H1 (cell line): ENCODE data around the gene RPS6KA5. TPM values are rescaled to one million over a fixed set of nuclear protein-coding genes. Genes with fewer than 3 reads are reported as not detected.

Experiments
- CTCF ChIA-PET: fragments of 300-600 bp; sonication (Branson Sonifier 250); formaldehyde crosslinking; loops from one replicate; lab custom pipeline; 2021; ENCODE audit not compliant: partially characterized antibody; lab: Charles Lee
- POLR2A ChIA-PET: fragments of 300-600 bp; sonication (Branson Sonifier 250); formaldehyde crosslinking; loops from one replicate; lab custom pipeline; 2021; ENCODE audit warnings: inconsistent platforms; ENCODE audit not compliant: partially characterized antibody; lab: Charles Lee
- DNase-seq, 2 experiments: peaks; one replicate each; pipeline versions ENCODE4 v3.0.0 to v3.0.0-alpha.2; 2010 to 2022; ENCODE audit warnings: low spot score in 2 of 2, low read depth in 1 of 2, mixed read lengths in 1 of 2
- FAIRE-seq: peaks from 2 replicates; lab custom pipeline; 2011; peaks lifted over from hg19 to GRCh38; lab: Jason Lieb, UNC
- H2AFZ ChIP-seq: 2 replicates; pipeline ENCODE4 v1.8.1; 2012; ENCODE audit warnings: low read length, inconsistent platforms
- H2AK5ac ChIP-seq: 2 replicates; pipeline ENCODE4 v1.6.1; 2013; ENCODE audit warnings: low read depth, low read length
- H2BK120ac ChIP-seq: replicated peaks from 2 replicates; pipeline ENCODE3; 2013; ENCODE audit warnings: low read depth, low read length, inconsistent platforms
- H2BK12ac ChIP-seq: 2 replicates; pipeline ENCODE4 v1.6.1; 2013; ENCODE audit warnings: low read depth, low read length
- H2BK15ac ChIP-seq: 2 replicates; pipeline ENCODE4 v1.6.1; 2013; ENCODE audit warnings: low read length
- H2BK20ac ChIP-seq: 2 replicates; pipeline ENCODE4 v1.6.1; 2013; ENCODE audit warnings: low read length
- H2BK5ac ChIP-seq: 2 replicates; pipeline ENCODE4 v1.6.1; 2013; ENCODE audit warnings: low read depth, low read length
- H3K14ac ChIP-seq: 2 replicates; pipeline ENCODE4 v1.6.1; 2013; ENCODE audit warnings: inconsistent platforms; ENCODE audit not compliant: insufficient read length
- H3K18ac ChIP-seq: 2 replicates; pipeline ENCODE4 v1.6.1; 2013; ENCODE audit warnings: low read length; ENCODE audit errors: extremely low read depth
- H3K23ac ChIP-seq: 2 replicates; pipeline ENCODE4 v1.6.1; 2013; ENCODE audit warnings: inconsistent platforms; ENCODE audit not compliant: insufficient read length
- H3K23me2 ChIP-seq: 2 replicates; pipeline ENCODE4 v1.6.1; 2013; ENCODE audit warnings: low read depth, low read length
- H3K27ac ChIP-seq: 2 replicates; pipeline ENCODE4 v1.6.1; 2011; ENCODE audit warnings: low read depth, low read length, inconsistent platforms
- H3K27me3 ChIP-seq, 4 experiments: replicated peaks in 1 of 4; 1 replicate in 1 of 4; 2 replicates in 3 of 4; pipeline versions ENCODE4 v1.6.1 to v1.8.1; 2011 to 2013; ENCODE audit warnings: low read length in 3 of 4, mild to moderate bottlenecking in 3 of 4, inconsistent platforms in 2 of 4, mixed read lengths in 2 of 4, moderate library complexity in 1 of 4; ENCODE audit not compliant: control insufficient read depth in 3 of 4, insufficient read depth in 3 of 4; ENCODE audit errors: extremely low read depth in 1 of 4
- H3K36me3 ChIP-seq, 4 experiments: 2 replicates each; pipeline versions ENCODE4 v1.6.1 to v1.8.1; 2011 to 2013; ENCODE audit warnings: mild to moderate bottlenecking in 4 of 4, low read length in 3 of 4, moderate library complexity in 2 of 4, control low read depth in 1 of 4, inconsistent platforms in 1 of 4; ENCODE audit not compliant: insufficient read depth in 4 of 4, control insufficient read depth in 2 of 4
- H3K4ac ChIP-seq: replicated peaks from 2 replicates; pipeline ENCODE3; 2013; ENCODE audit warnings: low read length, low read depth, mixed read lengths, inconsistent platforms; ENCODE audit not compliant: insufficient read length
- H3K4me1 ChIP-seq, 4 experiments: replicated peaks in 1 of 4; 1 replicate in 1 of 4; 2 replicates in 3 of 4; pipeline versions ENCODE4 v1.6.1 to v1.8.1; 2011 to 2013; ENCODE audit warnings: low read length in 3 of 4, inconsistent platforms in 2 of 4, mixed read lengths in 1 of 4; ENCODE audit not compliant: insufficient read depth in 4 of 4, control insufficient read depth in 3 of 4
- H3K4me2 ChIP-seq, 2 experiments: 2 replicates each; pipeline versions ENCODE4 v1.6.1 to v1.8.1; 2011 to 2013; ENCODE audit warnings: low read depth in 2 of 2, low read length in 2 of 2, control low read depth in 1 of 2, inconsistent platforms in 1 of 2, mild to moderate bottlenecking in 1 of 2; ENCODE audit not compliant: insufficient read depth in 1 of 2
- H3K4me3 ChIP-seq, 4 experiments: fragments of 200-600, 300-600 bp in 1 of 4; sonication (generic), shearing (Covaris generic), sonication (Bioruptor Twin) in 1 of 4; 2 replicates each; pipeline versions ENCODE4 v1.5.1 to v1.8.1; 2011 to 2016; ENCODE audit warnings: low read length in 4 of 4, low read depth in 3 of 4, control low read depth in 2 of 4, inconsistent platforms in 2 of 4, mild to moderate bottlenecking in 2 of 4, mixed read lengths in 1 of 4, moderate library complexity in 1 of 4; ENCODE audit not compliant: insufficient read depth in 2 of 4; ENCODE audit errors: extremely low read depth in 1 of 4
- H3K56ac ChIP-seq: replicated peaks from 2 replicates; pipeline ENCODE3; 2013; ENCODE audit warnings: low read depth, mild to moderate bottlenecking, mixed read lengths, low read length, inconsistent platforms; ENCODE audit not compliant: insufficient read length
- H3K79me1 ChIP-seq: 2 replicates; pipeline ENCODE4 v1.6.1; 2013; ENCODE audit warnings: low read depth, low read length, control low read depth
- H3K79me2 ChIP-seq, 2 experiments: 2 replicates each; pipeline versions ENCODE4 v1.6.1 to v1.8.1; 2012 to 2013; ENCODE audit warnings: low read length in 2 of 2, mild to moderate bottlenecking in 2 of 2, inconsistent platforms in 1 of 2; ENCODE audit not compliant: insufficient read depth in 2 of 2, control insufficient read depth in 1 of 2
- H3K9ac ChIP-seq, 4 experiments: replicated peaks in 1 of 4; 1 replicate in 1 of 4; 2 replicates in 3 of 4; pipeline versions ENCODE4 v1.6.1 to v1.8.1; 2011 to 2013; ENCODE audit warnings: low read depth in 3 of 4, low read length in 3 of 4, control low read depth in 2 of 4, mild to moderate bottlenecking in 2 of 4, moderate library complexity in 2 of 4, inconsistent platforms in 1 of 4; ENCODE audit errors: extremely low read depth in 1 of 4
- H3K9me3 ChIP-seq, 2 experiments: 2 replicates each; pipeline versions ENCODE4 v1.6.1 to v1.8.1; 2012 to 2013; ENCODE audit warnings: mild to moderate bottlenecking in 2 of 2, moderate library complexity in 2 of 2, control low read depth in 1 of 2, inconsistent platforms in 1 of 2, low read depth in 1 of 2, low read length in 1 of 2, mixed read lengths in 1 of 2; ENCODE audit not compliant: insufficient read depth in 2 of 2
- H4K20me1 ChIP-seq, 2 experiments: replicated peaks in 1 of 2; 2 replicates each; pipeline versions ENCODE3 to v1.8.1; 2011 to 2013; ENCODE audit warnings: inconsistent platforms in 2 of 2, low read length in 2 of 2, mild to moderate bottlenecking in 1 of 2; ENCODE audit not compliant: insufficient read depth in 2 of 2, control insufficient read depth in 1 of 2
- H4K5ac ChIP-seq: 2 replicates; pipeline ENCODE4 v1.6.1; 2013; ENCODE audit warnings: low read length, low read depth, mixed read lengths, inconsistent platforms; ENCODE audit not compliant: insufficient read length
- H4K8ac ChIP-seq: 2 replicates; pipeline ENCODE4 v1.8.0; 2013; ENCODE audit warnings: mild to moderate bottlenecking, moderate library complexity, low read length, inconsistent platforms; ENCODE audit not compliant: insufficient read depth; ENCODE audit errors: extremely low read depth
- H4K91ac ChIP-seq: replicated peaks from 2 replicates; pipeline ENCODE3; 2013; ENCODE audit warnings: low read length, mixed read lengths, inconsistent platforms; ENCODE audit not compliant: insufficient read length
- BCL11A ChIP-seq, 2 experiments: IDR thresholded peaks; one replicate each; pipeline ENCODE4 v1.6.1; 2011; ENCODE audit warnings: low read depth in 2 of 2, low read length in 2 of 2, mild to moderate bottlenecking in 2 of 2
- WGBS, 2 experiments: shearing (Covaris generic) in 1 of 2; methylation state at CpG; one replicate each; pipeline versions ENCODE4 v1.1.6 to v1.1.7; 2013 to 2015; ENCODE audit warnings: low lambda C conversion rate in 2 of 2, mixed read lengths in 2 of 2, inconsistent platforms in 1 of 2, low coverage in 1 of 2, missing lambda C conversion rate in 1 of 2; ENCODE audit not compliant: insufficient replicate concordance in 2 of 2, insufficient coverage in 1 of 2, insufficient read length in 1 of 2; ENCODE audit errors: extremely low coverage in 1 of 2, missing lambda C conversion rate in 1 of 2; 5-methylcytosine and 5-hydroxymethylcytosine counted together
- polyA plus RNA-seq, 7 experiments: library from polyadenylated mRNA; depleted of rRNA in 3 of 7; stranded (reverse) in 5 of 7; unstranded in 2 of 7; fragments of >200 nt in 5 of 7; fragments of 200-250 nt in 2 of 7; gene quantifications; 1 replicate in 5 of 7; 2 replicates in 1 of 7; 4 replicates in 1 of 7; pipeline versions ENCODE4 v1.2.1 to v1.2.3, GENCODE V29; 2011 to 2013; ENCODE audit warnings: missing spikeins in 2 of 7, mixed read lengths in 2 of 7
- total RNA-seq: library from RNA; stranded (reverse); fragmentation: NEBNext Ultra II Directional; extraction: Animal tissue kit (Norgen Biotek cat#: 25700); gene quantifications from 2 replicates; pipeline ENCODE4 v1.2.1, GENCODE V29; 2021

Gene RPS6KA5
- total and polyA plus RNA-seq, 2 of the 8 experiments (the other 6 are each of a cell fraction or from before 2014, with no cell fraction given), result 0.85 to 3.1 TPM

GRCh38 chr14:90848944-90849731, 211.3 kb downstream of the RPS6KA5 start:
- peaks cover 0 to 2% (median 0%) of the 10 kb centered on the region in 4 experiments; a peak in 1 of 7 replicates for H3K4me1 ChIP-seq
- no peak overlapping the region for H3K23ac ChIP-seq
- peak overlapping the region; percentile 2; the same call in 1 of the 2 replicates for H2AK5ac ChIP-seq
- no peak overlapping the region for H2AFZ ChIP-seq
- H3K18ac ChIP-seq, result no peak overlapping the region; the same call in 1 of the 2 replicates
- H3K14ac ChIP-seq, result no peak overlapping the region
- no peaks in the 10 kb centered on the region for H3K79me1 ChIP-seq
- no peak overlapping the region for H4K91ac ChIP-seq
- H3K27ac ChIP-seq, result no peak overlapping the region
- H2BK120ac ChIP-seq, result no peak overlapping the region
- H2BK15ac ChIP-seq, result no peak overlapping the region
- DNase-seq, result peak in 1 of 2 experiments; percentile 34
- peak overlapping the region; percentile 18 for H2BK5ac ChIP-seq
- no peak for FAIRE-seq
- H3K27me3 ChIP-seq, result no peaks in the 10 kb centered on the region
- no peaks in the 10 kb centered on the region; a peak in 1 of 8 replicates for H3K36me3 ChIP-seq
- 87% methylated on average over 17 of the region's 17 CpGs; no CpG with 5 or more reads in 1 of the 2 experiments for WGBS, 2 experiments
- 0 out of 2 replicates have a peak overlapping the region, but pooled peaks have one; percentile 18 for H4K8ac ChIP-seq
- no peak overlapping the region for H3K9ac ChIP-seq
- H3K4ac ChIP-seq, result no peak overlapping the region
- POLR2A ChIA-PET, result no interaction called here
- CTCF ChIA-PET, result interaction anchor here (0.7 to 2.5 kb wide), 4 partner anchors 8 to 91 kb away, joined by 3 to 7 read pairs (median 4); no protein-coding TSS in a partner anchor
- no peak overlapping the region for H3K4me3 ChIP-seq
- no peak overlapping the region; the same call in 1 of the 2 replicates for H2BK20ac ChIP-seq
- no peaks in the 10 kb centered on the region for H3K79me2 ChIP-seq
- no peaks in the 10 kb centered on the region for H4K20me1 ChIP-seq
- no peak overlapping the region for H3K56ac ChIP-seq
- H4K5ac ChIP-seq, result no peak overlapping the region
- peak overlapping the region; percentile 70 for H2BK12ac ChIP-seq
- no peaks in the 10 kb centered on the region for H3K9me3 ChIP-seq
- H3K23me2 ChIP-seq, result no peaks in the 10 kb centered on the region
- H3K4me2 ChIP-seq, result no peak overlapping the region
- no peak for TF ChIP-seq BCL11A (IDR thresholded peaks at IDR 0.05; ENCODE audit: low read depth in 2 of 2, low read length in 2 of 2)
